ENCODE results near the gene SLC22A17.
"Not testable (repeated sequence)": the region's sequence is repeated elsewhere in the genome, so short reads cannot be mapped to it uniquely, and the experiment has no call there.

SLC22A17 gene

DNA sequence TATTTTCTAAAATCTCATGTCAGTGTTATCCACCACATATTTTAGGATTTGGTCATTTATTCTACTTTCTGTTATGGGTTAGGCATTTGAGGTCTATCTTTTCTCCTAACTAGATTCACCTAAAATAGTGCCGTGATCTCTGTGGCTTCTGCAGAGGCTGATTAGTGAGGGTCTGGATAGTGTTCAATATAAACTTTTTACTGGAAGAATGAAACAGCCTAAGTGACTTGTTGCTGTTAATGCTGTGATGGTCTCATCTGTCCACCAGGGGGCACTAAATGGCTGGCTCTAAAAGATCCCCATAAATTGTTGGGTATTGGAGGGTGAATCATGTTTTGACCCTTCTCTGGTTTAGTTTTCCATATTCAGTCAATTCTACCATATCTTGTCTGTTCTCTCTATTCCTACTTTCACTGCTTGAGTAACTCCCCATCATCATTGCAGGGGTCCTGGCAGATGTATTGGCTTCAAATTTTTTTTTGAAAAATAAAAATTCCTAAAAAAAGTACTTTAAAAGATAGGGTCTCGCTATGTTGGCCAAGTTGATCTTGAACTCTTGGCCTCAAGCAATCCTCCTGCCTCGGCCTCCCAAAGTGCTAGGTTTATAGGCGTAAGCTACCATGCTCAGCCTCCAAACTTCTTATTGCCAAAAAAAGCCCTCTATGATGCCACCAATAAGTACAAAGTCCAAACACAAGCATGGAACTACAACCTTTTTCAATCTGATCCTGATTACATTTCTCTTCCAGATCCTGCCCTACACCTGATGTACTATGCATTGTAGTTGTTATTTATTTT lies 24.5 kb downstream of the SLC22A17 start:
- peak; percentile 2 for DNase-seq

DNA sequence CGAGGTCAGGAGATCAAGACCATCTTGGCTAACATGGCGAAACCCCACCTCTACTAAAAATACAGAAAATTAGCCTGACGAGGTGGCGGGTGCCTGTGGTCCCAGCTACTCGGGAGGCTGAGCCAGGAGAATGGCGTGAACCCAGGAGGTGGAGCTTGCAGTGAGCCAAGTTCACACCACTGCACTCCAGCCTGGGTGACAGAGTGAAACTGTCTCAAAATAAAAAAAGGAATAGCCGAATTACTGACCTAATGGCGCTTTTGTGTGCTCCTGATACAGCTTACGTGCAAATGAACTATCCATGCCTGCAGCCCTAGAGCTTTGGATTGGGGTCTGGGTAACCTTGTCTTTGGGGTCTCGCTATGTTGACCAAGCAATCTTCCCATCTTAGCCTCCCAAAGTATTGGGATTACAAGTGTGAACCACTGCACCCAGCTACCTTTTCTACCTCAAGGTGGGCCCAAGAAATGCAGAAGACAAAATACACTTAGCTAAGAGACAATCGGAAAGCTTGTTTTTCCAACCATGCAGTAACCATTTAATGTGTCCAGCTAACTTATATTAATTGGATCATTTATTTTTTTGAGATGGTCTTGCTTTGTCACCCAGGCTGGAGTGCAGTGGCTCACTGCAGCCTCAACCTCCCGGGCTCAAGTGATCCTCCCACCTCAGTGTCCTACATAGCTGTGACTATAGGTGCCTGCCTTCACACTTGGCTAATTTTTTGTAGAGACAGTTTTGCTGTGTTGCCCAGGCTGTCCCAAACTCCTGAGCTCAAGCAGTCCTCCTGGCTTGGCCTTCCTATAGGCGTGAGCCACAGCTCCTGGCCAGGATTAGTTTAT lies 26.0 kb downstream of the SLC22A17 start:
- no peak for DNase-seq

DNA sequence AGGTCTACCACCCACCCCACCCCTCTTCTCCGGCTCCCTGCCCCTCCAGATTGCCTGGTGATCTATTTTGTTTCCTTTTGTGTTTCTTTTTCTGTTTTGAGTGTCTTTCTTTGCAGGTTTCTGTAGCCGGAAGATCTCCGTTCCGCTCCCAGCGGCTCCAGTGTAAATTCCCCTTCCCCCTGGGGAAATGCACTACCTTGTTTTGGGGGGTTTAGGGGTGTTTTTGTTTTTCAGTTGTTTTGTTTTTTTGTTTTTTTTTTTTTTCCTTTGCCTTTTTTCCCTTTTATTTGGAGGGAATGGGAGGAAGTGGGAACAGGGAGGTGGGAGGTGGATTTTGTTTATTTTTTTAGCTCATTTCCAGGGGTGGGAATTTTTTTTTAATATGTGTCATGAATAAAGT lies 26.9 kb downstream of the SLC22A17 start:
- not testable (repeated sequence) for DNase-seq

DNA sequence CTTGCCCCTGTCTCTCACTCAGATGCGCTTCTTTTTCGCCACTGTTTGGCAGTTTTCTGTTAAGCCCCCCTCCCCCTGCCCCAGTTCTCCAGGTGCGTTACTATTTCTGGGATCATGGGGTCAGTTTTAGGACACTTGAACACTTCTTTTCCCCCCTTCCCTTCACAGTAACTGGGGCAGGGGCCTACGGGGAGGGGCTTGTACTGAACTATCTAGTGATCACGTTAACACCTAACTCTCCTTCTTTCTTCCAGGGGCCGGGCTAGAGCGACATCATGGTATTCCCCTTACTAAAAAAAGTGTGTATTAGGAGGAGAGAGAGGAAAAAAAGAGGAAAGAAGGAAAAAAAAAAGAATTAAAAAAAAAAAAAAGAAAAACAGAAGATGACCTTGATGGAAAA lies 27.7 kb downstream of the SLC22A17 start:
- no peak for DNase-seq

DNA sequence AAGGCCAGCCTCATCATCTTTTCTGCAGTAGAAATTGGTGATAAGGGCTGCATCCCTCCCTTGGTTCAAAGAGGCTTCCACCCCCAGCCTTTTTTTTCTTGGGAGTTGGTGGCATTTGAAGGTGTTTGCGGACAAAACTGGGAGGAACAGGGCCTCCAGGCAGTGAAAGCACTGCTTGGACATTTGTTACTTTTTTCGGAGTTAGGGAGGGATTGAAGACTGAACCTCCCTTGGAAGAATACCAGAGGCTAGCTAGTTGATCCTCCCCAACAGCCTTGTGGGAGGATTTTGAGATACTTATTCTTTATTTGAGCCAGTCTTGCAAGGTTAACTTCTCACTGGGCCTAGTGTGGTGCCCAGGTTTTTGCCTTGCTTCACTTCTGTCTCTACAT lies 28.2 kb downstream of the SLC22A17 start:
- DNase-seq = no peak

DNA sequence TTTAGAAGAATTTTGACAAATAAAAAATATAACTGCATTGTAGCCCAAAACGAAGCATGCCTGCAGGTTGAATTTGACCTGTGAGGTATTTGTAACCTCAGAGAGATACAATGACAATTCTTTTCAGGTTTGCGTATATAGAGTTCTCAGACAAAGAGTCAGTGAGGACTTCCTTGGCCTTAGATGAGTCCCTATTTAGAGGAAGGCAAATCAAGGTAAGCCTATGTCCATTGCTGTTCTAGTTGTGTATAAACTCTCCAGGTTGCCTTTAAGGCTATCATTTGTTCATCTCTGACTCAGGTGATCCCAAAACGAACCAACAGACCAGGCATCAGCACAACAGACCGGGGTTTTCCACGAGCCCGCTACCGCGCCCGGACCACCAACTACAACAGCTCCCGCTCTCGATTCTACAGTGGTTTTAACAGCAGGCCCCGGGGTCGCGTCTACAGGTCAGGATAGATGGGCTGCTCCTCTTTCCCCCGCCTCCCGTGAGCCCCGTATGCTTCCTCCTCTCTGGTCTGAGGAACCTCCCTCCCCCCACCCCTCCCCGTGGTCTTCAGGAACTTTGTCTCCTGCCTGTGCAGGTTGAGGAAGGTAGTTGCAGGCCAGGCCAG lies 28.7 kb downstream of the SLC22A17 start:
- DNase-seq = no peak

DNA sequence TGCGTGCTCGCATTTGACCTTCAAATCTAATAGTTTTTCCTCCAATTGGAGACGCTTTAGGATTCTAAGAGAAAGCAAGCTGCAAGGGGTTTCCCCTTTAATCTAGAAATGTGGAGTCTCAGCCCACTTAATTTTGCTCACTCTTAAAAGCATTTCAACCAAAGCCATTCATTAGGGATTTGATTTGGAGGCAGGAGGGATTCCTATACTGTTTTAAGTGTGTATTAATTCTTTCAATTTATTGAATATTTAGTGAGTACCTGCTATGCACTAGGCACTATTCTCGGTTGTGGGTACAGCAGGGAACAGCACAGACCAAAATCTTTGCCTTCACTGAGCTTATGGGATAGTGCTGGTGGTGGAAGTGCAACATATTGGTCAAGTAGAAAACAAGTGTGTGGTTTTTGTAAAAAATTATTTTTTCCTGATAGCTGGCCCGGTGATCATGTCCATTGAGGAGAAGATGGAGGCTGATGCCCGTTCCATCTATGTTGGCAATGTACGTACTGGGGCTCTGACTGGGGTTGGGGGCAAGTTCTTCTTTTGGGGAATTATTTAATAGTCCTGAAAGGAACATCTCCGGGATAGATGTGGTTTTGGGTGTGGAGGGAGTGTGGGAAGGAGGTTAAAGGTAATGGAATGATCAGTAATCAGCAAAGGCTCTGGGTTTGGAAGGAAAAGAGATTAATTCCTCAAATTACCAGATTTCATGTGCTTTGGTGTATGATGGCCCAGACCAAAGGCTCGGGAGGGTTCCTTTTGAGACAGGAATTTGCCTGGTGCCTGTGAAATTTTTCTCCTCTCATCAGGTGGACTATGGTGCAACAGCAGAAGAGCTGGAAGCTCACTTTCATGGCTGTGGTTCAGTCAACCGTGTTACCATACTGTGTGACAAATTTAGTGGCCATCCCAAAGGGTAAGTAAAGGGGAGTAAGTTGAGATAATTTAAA lies 29.8 kb downstream of the SLC22A17 start:
- no peak for DNase-seq

DNA sequence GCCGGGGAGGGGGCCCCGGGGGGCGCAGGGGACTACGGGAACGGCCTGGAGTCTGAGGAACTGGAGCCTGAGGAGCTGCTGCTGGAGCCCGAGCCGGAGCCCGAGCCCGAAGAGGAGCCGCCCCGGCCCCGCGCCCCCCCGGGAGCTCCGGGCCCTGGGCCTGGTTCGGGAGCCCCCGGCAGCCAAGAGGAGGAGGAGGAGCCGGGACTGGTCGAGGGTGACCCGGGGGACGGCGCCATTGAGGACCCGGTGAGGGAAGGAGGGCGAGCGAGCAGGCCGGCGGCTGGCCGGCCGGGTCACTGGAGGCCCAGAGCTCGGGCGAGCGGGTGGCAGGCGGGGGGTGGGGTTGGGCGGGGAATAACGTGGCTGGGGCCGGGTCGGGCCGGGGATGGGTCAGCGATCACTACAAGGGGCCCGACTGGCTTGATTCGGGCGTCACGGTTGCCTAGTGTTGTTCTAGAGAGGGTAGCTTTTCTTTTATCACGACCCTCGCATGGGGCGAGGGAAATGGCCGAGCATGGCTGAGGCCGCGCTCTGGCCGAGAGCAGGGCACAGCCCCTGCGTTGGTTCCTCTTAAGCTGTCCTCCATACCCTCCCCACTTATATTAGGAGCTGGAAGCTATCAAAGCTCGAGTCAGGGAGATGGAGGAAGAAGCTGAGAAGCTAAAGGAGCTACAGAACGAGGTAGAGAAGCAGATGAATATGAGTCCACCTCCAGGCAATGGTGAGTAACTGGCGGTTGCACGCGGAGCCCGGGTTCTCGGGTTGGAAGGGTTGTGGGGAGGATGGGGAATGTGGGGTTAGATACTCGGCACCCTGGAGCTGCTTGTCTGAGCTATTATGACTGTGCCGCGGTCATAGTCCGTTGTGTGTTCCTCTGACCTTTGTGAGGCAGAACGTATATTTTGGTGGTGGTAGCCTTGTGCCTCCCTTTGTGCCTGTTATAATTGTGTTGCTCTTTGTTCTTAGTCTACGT lies 30.8 kb downstream of the SLC22A17 start:
- no peak for DNase-seq

DNA sequence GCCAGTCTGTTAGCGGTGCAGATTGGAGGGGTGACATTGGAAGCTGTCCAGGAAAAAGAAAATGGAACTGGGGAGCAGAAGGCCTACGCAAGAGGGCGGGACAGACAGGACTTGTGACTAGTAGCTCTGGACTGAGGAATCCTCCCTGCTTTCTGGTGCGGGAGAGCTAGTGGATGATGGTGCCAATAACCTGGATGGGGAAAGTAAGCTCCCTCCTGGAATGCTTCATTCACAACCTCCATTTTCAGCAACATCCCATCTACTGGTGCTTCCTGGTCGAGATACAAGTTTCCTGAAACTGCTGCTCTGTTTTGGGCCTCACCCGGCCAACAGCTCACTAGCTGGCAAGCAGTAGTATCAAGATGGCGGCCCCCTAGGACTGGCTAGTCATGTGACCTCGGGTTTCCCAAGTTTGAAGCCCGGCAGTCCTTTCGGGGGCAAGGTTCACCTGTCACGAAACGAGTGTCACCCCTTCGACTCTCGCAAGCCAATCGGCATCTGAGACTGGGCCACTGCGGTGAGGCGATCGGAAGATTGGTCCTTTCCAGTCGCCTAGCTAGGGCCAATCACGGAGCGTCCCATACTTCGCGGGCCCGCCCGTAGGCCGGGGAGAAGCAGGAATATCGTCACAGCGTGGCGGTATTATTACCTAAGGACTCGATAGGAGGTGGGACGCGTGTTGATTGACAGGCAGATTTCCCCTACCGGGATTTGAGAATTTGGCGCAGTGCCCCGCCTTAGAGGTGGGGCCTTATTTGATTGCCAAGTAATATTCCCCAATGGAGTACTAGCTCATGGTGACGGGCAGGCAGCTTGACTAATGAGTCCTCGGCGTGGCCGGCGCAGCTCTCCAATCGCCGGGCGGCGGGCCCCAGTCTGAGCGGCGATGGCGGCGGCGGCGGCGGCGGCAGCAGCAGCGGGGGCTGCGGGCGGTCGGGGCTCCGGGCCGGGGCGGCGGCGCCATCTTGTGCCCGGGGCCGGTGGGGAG lies 31.8 kb downstream of the SLC22A17 start, which contains the start of gene PABPN1:
Gene PABPN1 (plus strand): TSS at position 874 of the 988 bp plus-strand sequence. CDS start 13 bp downstream, at position 887.
- peak; percentile 100 for DNase-seq

DNA sequence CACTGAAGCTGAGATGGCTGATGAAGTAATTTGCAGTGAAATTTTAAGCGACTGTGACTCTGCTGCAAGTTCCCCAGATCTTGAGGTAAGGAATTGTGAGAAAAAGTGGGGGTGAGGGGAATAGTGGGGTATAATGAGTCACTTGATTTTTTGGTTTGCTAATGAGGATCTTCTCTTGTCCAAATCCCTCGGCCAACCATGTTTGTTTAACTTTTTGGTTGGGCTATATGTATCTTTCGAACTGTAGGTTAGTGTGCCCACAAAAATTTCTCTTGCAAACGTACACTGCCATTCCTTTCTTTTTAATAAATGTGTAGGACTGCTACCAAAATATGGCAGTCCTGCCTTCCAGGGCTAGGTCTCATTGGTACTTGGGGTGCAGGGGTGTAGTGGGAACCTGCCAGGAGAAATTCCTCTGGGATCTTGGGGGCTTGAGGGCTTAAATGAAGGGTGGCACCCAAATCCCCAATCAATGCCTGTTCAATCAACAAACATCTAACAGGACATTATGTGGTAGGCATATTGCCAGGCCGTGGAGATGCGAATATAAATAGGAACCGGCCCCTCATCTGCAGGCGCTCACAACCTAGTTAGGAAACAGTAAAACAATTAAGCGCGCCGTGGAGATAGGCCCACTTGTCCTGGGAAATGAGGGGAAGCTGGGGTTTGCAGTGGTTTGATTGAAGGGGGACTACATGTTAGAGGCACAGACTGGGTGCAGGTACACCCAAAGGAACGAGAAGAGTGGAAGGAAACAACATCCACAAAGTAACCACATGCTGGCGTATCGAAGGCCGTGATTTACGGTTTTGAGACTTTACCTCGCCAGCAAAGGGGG lies 32.7 kb downstream of the SLC22A17 start:
- no peak for DNase-seq

DNA sequence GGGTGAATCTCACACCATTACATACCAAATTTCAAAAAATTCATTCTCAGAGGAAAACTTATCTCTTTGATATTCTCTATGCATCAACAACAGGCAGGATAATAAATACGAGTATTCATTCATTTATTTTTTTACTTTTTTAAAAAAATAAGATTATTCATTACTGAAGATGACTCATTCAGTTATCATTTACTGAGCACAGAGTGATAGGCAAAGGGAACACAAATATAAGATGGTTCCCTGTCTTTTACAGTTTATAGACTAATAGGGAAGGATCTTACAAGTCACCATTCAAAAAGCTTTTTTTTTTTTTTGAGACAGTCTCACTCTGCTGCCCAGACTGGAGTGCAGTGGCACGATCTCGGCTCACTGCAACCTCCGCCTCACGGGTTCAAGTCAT lies 36.4 kb downstream of the SLC22A17 start:
- no peak for DNase-seq

DNA sequence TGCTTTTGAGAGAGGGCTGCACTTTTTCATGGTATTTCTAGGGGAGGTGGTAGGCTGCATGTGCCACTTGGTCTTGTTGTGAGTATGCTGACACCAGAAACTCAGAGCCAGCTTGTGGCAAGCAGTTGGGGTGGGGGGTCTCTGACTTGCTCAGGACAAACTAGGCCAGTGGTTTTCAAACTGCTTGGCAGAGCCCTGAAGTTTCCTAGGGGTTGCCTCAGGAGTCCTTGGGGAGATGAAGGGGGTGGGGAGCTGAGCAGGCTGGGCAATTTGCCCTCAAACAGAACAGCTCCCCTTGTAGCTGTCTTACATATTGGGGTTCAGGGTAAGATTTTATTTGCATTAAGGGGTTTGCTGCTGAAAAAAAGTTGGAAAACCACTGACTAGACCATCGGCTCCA lies 42.1 kb downstream of the SLC22A17 start:
- DNase-seq = no peak

DNA sequence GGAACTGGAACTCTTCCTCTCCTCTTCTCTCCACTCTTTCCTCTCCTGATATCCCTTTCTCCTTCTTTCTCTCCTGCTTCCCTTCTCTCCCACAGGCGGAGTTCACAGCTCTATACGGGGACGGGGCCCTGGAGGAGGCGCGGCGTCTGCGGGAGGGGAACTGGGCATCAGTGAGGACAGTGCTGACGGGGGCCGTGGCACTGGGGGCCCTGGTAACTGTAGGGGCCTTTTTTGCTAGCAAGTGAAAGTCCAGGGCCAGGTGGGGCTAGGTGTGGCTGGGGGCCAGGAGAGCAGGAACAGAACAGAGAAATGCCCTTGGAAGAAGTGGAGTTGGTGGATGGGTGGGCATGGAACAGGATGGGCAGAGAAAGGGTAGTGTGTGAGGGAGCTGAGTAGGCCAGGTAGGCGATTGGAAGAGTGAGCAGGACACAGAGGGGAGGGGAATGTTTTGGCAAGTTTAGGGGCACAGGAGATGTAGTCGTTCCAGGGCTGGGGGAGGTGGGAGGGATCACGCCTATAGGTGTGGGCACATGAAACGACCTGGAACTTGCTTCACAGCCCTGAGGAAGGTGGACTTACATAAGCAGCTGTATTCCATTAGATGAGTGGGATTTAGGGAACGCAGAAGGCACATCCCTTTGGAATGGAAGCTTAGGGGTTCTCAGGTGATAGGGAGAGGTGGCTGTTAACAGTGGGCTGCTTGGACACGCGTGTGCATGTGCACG lies 43.8 kb downstream of the SLC22A17 start:
- DNase-seq = no peak

DNA sequence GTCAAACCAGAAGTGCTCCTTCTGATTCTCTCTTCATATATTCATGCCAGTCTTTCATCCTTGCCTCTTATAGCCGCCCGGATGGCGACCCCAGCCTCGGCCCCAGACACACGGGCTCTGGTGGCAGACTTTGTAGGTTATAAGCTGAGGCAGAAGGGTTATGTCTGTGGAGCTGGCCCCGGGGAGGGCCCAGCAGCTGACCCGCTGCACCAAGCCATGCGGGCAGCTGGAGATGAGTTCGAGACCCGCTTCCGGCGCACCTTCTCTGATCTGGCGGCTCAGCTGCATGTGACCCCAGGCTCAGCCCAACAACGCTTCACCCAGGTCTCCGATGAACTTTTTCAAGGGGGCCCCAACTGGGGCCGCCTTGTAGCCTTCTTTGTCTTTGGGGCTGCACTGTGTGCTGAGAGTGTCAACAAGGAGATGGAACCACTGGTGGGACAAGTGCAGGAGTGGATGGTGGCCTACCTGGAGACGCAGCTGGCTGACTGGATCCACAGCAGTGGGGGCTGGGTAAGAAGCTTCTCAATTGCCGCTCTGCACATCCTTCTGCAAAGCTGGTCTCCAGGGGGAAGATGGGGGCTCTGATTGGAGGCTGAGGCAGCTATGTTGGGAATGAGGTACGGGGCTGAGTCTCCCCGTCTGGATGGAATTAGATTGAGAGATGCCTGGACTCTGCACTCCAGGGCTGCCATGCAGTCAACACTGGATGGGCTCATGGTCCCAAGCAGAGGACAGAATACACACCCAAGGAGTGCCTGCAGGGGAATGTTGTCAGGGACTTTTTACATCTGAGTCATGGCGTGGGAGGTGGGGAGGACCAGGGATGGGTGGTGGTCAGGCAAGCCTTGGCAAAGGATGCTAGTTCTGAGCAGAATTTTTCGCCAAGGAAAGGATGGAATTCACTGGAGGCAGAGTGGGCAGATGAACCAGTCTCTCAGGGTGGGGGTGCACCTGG lies 44.7 kb downstream of the SLC22A17 start:
- no peak for DNase-seq

DNA sequence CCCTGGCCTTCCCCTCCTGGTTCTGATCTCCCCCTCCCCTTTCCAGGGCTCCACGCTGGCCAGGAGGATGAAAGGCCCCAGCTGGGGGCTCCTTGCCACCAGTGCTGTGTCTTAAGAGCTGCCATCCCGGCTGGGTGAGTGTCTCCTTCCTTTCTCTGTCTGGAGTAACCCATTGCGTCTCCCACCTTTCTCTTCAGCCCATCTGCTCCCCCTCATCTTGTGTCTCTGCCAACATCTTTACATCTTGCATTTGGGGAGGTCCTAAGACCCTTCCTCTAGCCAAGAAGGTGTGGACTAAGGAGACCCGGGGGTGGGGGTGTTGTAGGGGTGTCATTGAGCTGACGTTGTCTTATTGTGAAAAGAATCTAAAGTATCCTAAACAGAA lies 45.5 kb downstream of the SLC22A17 start:
- no peak for DNase-seq

DNA sequence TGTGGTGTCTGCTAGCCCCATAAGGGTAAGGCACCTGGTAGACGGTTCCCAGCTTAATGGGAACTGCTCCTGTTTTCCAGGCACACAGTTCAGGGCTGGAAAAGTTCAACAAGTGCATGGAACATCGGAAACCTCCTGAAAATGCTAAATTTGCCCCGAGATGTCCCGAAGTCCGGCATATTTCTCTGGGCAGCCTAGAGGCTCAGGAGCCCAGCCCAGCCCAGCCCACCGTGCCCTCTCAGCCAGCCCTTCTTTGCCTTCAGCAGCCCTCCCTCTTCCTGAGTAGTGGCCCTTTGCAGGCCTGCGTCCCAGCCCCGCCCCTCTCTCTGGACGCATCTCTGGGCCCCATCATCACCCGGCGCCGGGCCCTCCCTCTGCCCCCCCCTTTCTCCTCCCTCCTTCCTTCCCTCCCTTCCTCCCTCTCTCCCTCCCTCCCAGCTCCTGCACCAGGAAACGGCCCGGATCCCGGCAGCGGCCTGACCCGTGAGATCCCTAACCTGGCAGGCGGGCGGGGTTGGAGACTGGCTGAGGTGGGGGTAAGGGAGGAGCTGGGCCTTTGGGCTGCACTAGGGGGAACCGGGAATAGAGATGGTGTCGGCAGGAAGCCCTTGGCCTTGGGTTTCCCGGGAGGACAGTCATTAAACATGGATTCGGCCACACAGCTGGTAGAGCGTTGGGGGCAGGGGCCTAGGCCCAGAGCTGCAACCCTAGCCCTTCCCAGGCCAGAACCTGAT lies 46.1 kb downstream of the SLC22A17 start, which contains the start of gene BCL2L2:
Gene BCL2L2 (plus strand): TSS at position 422 of the 734 bp plus-strand sequence. CDS start 935 bp downstream, outside the sequence.
- peak; percentile 59 for DNase-seq

All from NCI-H524 treated with DMSO at 0.1 percent for 48 hours (cell line).